Measurements from ENCODE around the gene IL20. TPM values are rescaled to one million over a fixed set of nuclear protein-coding genes. Genes with fewer than 3 reads are reported as not detected.
A peak's percentile ranks its signal among the peaks of the same experiment; 100 is the strongest.

The IL20 gene
- total RNA-seq, 3 donors from 2014 or later = not detected

GRCh38 chr1:206832352-206832880 lies 33.0 kb upstream of the IL20 start:
- intact Hi-C loops (cut with DNase I, micrococcal nuclease) = no loop called here
- ATAC-seq = no peak
- no peak for TF ChIP-seq CTCF (IDR thresholded peaks at IDR 0.05)
- Histone ChIP-seq H3K9me3 (no peaks in the 10 kb centered on the region), H3K4me1 (ENCODE audit: low read depth) (peaks cover 11% of the 10 kb centered on the region), H3K4me3 (no peak overlapping the region), H3K36me3 (ENCODE audit: low read depth) (no peaks in the 10 kb centered on the region)
- no peak for DNase-seq

- DNase-seq (no peak), ATAC-seq (peak; percentile 67)
- H3K4me3 ChIP-seq = no peak overlapping the region
- no peaks in the 10 kb centered on the region for H3K9me3 ChIP-seq
- no peaks in the 10 kb centered on the region for H3K36me3 ChIP-seq (ENCODE audit: low read depth)
- intact Hi-C loops (cut with DNase I, micrococcal nuclease) = no loop called here
- H3K4me1 ChIP-seq (ENCODE audit: low read depth) = peaks cover 11% of the 10 kb centered on the region
- TF ChIP-seq CTCF (IDR thresholded peaks at IDR 0.05) = no peak
Observed at GRCh38 chr1:206833106-206833680, 32.2 kb upstream of the IL20 start.

- ATAC-seq (peak; percentile 86), DNase-seq (peak; percentile 47 to 57 (median 53))
- Histone ChIP-seq H3K9me3 (no peaks in the 10 kb centered on the region), H3K4me1 (ENCODE audit: low read depth) (peaks cover 11% of the 10 kb centered on the region), H3K4me3 (no peak overlapping the region), H3K36me3 (ENCODE audit: low read depth) (no peaks in the 10 kb centered on the region)
- TF ChIP-seq CTCF (IDR thresholded peaks at IDR 0.05) = no peak
- intact Hi-C loops (cut with DNase I, micrococcal nuclease) = no loop called here
Observed at GRCh38 chr1:206833801-206834200, 31.6 kb upstream of the IL20 start.

GRCh38 chr1:206834217-206834616 lies 31.2 kb upstream of the IL20 start:
- no peak for ATAC-seq
- intact Hi-C loops (cut with DNase I, micrococcal nuclease) = no loop called here
- no peaks in the 10 kb centered on the region for H3K36me3 ChIP-seq (ENCODE audit: low read depth)

GRCh38 chr1:206834711-206835110 lies 30.7 kb upstream of the IL20 start:
- no peak for TF ChIP-seq CTCF (IDR thresholded peaks at IDR 0.05)
- DNase-seq (no peak), ATAC-seq (no peak)
- H3K4me3 ChIP-seq = no peak overlapping the region
- H3K36me3 ChIP-seq (ENCODE audit: low read depth) = no peaks in the 10 kb centered on the region
- intact Hi-C loops (cut with DNase I, micrococcal nuclease) = no loop called here
- H3K4me1 ChIP-seq (ENCODE audit: low read depth) = peaks cover 11% of the 10 kb centered on the region
- no peaks in the 10 kb centered on the region for H3K9me3 ChIP-seq

More at GRCh38 chr1:206834217-206834616, 31.2 kb upstream of the IL20 start:
- H3K4me3 ChIP-seq = no peak overlapping the region
- H3K4me1 ChIP-seq (ENCODE audit: low read depth) = peaks cover 11% of the 10 kb centered on the region
- H3K9me3 ChIP-seq = no peaks in the 10 kb centered on the region
- TF ChIP-seq CTCF (IDR thresholded peaks at IDR 0.05) = no peak
- no peak for DNase-seq
